ENCODE measurements around the gene SLC28A3.
"Not testable (repeated sequence)": the region's sequence is repeated elsewhere in the genome, so short reads cannot be mapped to it uniquely, and the experiment has no call there.

SLC28A3 gene

DNA sequence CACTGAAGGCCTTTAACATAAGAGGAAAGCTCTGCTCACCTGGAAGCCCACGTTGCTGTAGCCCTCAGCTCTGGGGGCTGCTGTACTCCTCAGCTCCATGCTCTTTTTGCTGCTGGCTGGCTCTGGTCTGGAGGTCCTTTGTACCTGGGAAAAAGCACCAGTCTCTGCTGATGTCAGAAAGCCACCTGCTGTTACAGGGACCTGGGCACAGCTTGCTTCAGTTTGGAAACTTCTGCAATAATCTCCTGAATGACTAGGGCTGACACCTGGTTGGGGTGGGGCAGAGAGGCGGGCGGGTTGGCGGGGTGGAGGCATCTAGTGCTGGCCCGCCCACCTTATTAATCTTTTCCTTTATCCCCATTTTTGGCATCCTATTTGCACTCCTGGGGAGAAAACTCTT is at the start of gene SLC28A3:
TSS of gene SLC28A3 (minus strand) at position 224 of the 400 bp plus-strand sequence. CDS start at position 99, 125 bp downstream.
- TF ChIP-seq, protein P1, sequence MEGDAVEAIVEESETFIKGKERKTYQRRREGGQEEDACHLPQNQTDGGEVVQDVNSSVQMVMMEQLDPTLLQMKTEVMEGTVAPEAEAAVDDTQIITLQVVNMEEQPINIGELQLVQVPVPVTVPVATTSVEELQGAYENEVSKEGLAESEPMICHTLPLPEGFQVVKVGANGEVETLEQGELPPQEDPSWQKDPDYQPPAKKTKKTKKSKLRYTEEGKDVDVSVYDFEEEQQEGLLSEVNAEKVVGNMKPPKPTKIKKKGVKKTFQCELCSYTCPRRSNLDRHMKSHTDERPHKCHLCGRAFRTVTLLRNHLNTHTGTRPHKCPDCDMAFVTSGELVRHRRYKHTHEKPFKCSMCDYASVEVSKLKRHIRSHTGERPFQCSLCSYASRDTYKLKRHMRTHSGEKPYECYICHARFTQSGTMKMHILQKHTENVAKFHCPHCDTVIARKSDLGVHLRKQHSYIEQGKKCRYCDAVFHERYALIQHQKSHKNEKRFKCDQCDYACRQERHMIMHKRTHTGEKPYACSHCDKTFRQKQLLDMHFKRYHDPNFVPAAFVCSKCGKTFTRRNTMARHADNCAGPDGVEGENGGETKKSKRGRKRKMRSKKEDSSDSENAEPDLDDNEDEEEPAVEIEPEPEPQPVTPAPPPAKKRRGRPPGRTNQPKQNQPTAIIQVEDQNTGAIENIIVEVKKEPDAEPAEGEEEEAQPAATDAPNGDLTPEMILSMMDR (IDR thresholded peaks at IDR 0.05; ENCODE audit: low read depth, low read length), result no peak
- H3K4me3 ChIP-seq (ENCODE audit: low read depth, low read length), result no peak within 1 kb of the TSS

- not testable (repeated sequence) for H3K4me3 ChIP-seq (ENCODE audit: low read depth, low read length)
Measured at GRCh38 chr9:84390254-84390653, 49.7 kb upstream of the SLC28A3 start.

DNA sequence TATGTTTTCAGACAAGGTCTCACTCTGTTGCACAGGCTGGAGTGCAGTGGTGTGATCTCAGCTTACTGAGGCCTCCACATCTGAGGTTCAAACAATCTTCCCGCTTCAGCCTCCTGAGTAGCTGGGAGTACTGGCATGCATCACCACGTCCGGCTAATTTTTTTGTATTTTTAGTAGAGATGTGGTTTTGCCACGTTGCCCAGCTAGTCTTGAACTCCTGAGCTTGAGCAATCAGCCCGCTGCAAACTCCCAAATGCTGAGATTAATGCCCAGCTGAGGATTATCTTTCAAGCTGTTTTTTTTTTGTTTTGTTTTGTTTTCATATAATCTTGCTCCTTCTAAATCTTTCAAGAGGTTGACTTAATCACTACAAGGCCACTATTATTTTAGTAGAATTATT is 47.3 kb upstream of the SLC28A3 start:
- no peak overlapping the region for H3K4me3 ChIP-seq (ENCODE audit: low read depth, low read length)
- TF ChIP-seq, protein P1 (IDR thresholded peaks at IDR 0.05; ENCODE audit: low read depth, low read length), result no peak

GRCh38 chr9:84386753-84387152 is 46.2 kb upstream of the SLC28A3 start:
- no peak overlapping the region for H3K4me3 ChIP-seq (ENCODE audit: low read depth, low read length)
- TF ChIP-seq, protein P1 (IDR thresholded peaks at IDR 0.05; ENCODE audit: low read depth, low read length), result no peak

DNA sequence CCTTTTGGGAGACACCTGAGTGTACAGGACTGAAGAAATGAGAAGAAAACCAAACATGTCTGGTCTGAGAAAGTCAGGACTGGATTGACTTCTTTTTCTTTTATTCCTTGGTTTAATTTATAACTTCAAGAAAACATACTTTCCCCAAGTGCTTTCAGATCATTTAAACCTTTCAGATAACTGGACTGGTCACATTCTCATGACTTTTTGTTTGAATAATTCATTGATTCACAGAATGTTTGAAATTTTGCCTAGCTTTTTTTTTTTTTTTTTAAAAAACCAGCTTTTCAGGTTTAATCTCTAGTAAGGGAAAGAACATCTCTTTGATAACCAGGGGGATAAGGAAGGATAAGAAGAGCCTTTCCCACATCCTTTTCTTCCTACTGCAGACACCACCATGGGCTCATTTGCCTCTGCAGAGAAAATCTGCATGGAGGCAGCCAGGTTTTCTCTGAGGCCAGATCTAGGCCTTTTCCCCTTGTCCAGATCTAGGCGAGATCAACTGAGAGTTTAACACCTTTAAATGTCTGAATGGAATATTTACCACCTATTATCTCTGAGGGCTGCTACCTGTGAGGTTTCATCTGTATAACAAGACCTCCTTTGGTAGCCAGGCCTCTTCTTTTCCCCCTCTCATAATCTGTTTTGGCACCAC is 45.0 kb upstream of the SLC28A3 start:
- no peak overlapping the region for H3K4me3 ChIP-seq (ENCODE audit: low read depth, low read length)
- TF ChIP-seq, protein P1 (IDR thresholded peaks at IDR 0.05; ENCODE audit: low read depth, low read length), result no peak

DNA sequence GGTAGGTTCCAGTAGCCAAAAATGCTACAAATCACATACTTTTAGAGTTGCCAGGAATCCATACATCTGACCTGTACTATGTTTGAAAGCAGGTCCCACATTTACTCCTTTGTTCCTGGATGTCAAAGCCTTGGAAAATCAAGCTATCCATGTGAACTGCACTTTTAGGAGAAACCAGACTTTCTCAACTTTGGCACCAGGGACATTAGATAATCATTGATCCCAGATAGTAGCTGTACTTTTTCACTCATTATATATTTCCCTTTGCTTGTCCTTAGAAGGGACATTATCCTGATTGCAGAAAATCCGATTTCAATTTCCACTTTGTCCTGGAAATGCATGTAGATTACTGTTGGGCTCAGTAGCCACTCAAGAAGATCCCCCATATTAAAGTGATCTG is 44.1 kb upstream of the SLC28A3 start:
- TF ChIP-seq, protein P1 (IDR thresholded peaks at IDR 0.05; ENCODE audit: low read depth, low read length), result no peak
- H3K4me3 ChIP-seq (ENCODE audit: low read depth, low read length), result no peak overlapping the region

GRCh38 chr9:84383178-84383577 is 42.6 kb upstream of the SLC28A3 start:
- H3K4me3 ChIP-seq (ENCODE audit: low read depth, low read length), result no peak overlapping the region
- TF ChIP-seq, protein P1 (IDR thresholded peaks at IDR 0.05; ENCODE audit: low read depth, low read length), result no peak

GRCh38 chr9:84382720-84383119 is 42.2 kb upstream of the SLC28A3 start:
- no peak overlapping the region for H3K4me3 ChIP-seq (ENCODE audit: low read depth, low read length)
- TF ChIP-seq, protein P1 (IDR thresholded peaks at IDR 0.05; ENCODE audit: low read depth, low read length), result no peak

Data from WI38 (cell line).